ENCODE results near the gene SLC38A8.

The SLC38A8 gene

DNA sequence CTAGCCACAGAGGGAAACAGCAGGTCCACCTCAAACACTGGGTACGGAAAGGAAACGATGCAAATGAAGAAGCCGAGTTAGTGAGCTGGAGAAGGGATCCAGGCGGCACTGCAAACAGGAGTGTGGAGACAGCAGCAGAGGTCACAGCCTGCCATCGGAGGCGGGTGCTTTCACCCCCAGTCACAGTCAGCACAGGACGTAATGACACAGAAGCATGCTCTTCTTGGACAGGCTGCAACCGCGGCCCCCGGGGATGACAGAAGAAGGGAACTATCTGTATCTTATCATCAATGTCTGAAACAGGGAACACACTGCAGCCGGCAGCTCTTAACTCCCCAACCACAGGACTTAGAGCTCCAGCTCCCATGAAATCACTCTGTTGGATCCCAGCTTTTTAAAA, 16.1 kb upstream of the SLC38A8 start:
- no peak for DNase-seq (ENCODE audit: extremely low read depth, insufficient read length)
- Histone ChIP-seq H3K27me3 (replicated peaks; ENCODE audit: control insufficient read depth, insufficient read depth, low read length) (no peaks in the 10 kb centered on the region), H3K36me3 (ENCODE audit: control insufficient read depth, insufficient read depth, low read length) (peaks cover 42% of the 10 kb centered on the region), H3K4me3 (replicated peaks; ENCODE audit: low read depth, low read length) (no peak overlapping the region)
- TF ChIP-seq, protein P1, sequence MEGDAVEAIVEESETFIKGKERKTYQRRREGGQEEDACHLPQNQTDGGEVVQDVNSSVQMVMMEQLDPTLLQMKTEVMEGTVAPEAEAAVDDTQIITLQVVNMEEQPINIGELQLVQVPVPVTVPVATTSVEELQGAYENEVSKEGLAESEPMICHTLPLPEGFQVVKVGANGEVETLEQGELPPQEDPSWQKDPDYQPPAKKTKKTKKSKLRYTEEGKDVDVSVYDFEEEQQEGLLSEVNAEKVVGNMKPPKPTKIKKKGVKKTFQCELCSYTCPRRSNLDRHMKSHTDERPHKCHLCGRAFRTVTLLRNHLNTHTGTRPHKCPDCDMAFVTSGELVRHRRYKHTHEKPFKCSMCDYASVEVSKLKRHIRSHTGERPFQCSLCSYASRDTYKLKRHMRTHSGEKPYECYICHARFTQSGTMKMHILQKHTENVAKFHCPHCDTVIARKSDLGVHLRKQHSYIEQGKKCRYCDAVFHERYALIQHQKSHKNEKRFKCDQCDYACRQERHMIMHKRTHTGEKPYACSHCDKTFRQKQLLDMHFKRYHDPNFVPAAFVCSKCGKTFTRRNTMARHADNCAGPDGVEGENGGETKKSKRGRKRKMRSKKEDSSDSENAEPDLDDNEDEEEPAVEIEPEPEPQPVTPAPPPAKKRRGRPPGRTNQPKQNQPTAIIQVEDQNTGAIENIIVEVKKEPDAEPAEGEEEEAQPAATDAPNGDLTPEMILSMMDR (IDR thresholded peaks at IDR 0.05; ENCODE audit: insufficient read depth, low read length, poor library complexity, severe bottlenecking), result no peak

DNA sequence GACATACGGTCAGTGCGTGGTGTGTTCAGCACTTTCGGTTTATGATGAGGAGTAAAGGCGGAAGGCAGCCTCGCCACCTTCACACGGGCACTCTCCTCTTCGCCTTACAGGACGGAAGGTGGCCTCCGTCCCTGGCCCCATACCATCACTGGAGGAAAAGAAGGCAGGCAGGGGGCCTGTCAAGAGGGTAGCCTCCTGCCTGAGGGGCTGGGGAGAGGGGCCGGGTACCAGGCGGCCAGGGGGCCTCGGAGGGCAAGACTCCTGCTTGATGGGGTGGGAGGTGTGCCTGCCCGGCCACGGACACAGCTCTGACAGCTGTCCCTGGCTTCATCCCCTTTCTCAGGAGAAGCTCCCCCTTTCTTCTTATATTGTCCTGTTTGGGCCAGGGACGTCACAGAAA, 15.6 kb upstream of the SLC38A8 start:
- peaks cover 42% of the 10 kb centered on the region for H3K36me3 ChIP-seq (ENCODE audit: control insufficient read depth, insufficient read depth, low read length)
- TF ChIP-seq, protein P1 (IDR thresholded peaks at IDR 0.05; ENCODE audit: insufficient read depth, low read length, poor library complexity, severe bottlenecking), result no peak
- H3K4me3 ChIP-seq (replicated peaks; ENCODE audit: low read depth, low read length), result no peak overlapping the region
- no peak for DNase-seq (ENCODE audit: extremely low read depth, insufficient read length)
- H3K27me3 ChIP-seq (replicated peaks; ENCODE audit: control insufficient read depth, insufficient read depth, low read length), result no peaks in the 10 kb centered on the region

DNA sequence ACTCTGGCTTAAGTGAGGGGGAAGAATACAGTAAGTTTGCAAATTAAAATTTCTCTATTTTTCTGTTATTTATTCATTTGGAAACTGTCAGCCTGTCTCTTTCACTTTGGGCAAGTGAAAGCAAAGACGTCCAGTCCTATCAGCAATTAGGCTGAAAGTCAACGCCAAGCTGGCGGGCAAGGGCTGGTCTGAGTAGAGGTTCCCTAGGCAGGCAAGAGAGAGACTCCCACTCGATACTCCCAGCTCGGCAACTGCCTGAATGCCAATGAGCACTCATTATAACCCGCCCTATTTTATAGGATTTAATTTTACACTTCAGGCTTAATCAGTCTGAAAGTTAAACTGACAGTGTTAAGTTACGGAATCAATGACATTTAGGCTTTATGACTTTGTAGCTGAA, 14.3 kb upstream of the SLC38A8 start:
- no peak overlapping the region for H3K4me3 ChIP-seq (replicated peaks; ENCODE audit: low read depth, low read length)
- DNase-seq (ENCODE audit: extremely low read depth, insufficient read length), result no peak
- no peaks in the 10 kb centered on the region for H3K27me3 ChIP-seq (replicated peaks; ENCODE audit: control insufficient read depth, insufficient read depth, low read length)
- TF ChIP-seq, protein P1 (IDR thresholded peaks at IDR 0.05; ENCODE audit: insufficient read depth, low read length, poor library complexity, severe bottlenecking), result no peak
- peaks cover 38% of the 10 kb centered on the region for H3K36me3 ChIP-seq (ENCODE audit: control insufficient read depth, insufficient read depth, low read length)

DNA sequence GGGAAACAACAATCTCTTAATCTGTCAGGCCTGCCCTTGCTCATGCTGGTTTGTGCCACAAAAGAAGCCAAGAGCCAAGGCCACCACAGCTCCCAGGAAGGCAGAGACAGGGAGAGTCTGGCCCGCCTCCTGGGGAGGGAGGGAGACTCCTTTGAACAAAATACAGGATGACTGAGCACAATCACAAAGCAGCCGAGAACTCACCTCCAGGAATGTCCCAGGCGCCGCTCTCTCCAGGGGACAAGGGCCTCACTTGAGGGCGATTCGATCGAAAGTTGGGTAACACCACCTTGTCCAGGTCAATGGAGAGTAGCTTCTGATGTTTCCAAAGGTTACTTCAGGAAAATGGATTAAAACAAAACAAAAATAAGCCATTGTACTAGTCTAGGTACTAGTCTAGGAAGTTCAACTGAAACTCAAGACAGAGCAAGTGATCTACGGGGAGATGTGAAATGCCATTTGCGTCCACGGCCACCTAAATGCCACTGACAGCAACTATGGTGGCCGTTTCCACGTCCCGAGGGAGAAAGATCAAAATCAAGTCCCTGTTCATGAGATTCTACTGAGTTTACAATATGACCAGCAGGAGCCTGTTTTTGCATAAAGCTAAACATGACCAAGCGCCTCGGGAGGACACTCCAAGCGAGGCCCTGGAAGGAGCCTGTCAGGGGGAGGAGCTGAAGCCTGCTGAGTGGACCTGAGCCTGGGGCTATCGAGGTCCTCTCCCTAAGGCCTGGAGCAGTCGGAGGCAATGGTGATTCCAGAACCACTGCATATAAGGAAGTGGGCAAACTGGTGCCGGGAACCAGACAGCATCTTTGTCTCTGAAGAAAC, 13.4 kb upstream of the SLC38A8 start:
- H3K36me3 ChIP-seq (ENCODE audit: control insufficient read depth, insufficient read depth, low read length), result peaks cover 32% of the 10 kb centered on the region
- TF ChIP-seq, protein P1 (IDR thresholded peaks at IDR 0.05; ENCODE audit: insufficient read depth, low read length, poor library complexity, severe bottlenecking), result no peak
- no peak for DNase-seq (ENCODE audit: extremely low read depth, insufficient read length)
- no peaks in the 10 kb centered on the region for H3K27me3 ChIP-seq (replicated peaks; ENCODE audit: control insufficient read depth, insufficient read depth, low read length)
- H3K4me3 ChIP-seq (replicated peaks; ENCODE audit: low read depth, low read length), result no peak overlapping the region

DNA sequence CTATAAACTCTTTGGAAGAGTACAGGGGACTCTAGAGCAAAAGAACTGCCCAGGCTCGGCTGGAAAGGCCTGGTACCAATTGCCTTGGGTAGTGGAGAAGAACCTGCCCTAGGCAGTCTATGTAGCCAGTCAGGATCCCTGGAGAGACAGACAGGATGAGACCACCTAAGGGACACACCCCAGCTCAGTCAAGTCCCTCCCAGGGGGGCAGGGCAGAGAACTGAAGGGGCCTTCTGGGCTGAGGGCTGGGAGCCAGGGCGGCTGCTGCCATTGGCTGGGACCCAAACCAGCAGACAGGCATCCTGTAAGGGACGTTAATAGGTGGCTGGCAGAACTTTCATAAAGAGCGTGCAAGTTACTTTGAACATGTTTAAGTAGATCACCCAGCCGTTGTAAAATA, 12.8 kb upstream of the SLC38A8 start:
- Histone ChIP-seq H3K27me3 (replicated peaks; ENCODE audit: control insufficient read depth, insufficient read depth, low read length) (no peaks in the 10 kb centered on the region), H3K4me3 (replicated peaks; ENCODE audit: low read depth, low read length) (no peak overlapping the region), H3K36me3 (ENCODE audit: control insufficient read depth, insufficient read depth, low read length) (peaks cover 30% of the 10 kb centered on the region)
- no peak for DNase-seq (ENCODE audit: extremely low read depth, insufficient read length)
- TF ChIP-seq, protein P1 (IDR thresholded peaks at IDR 0.05; ENCODE audit: insufficient read depth, low read length, poor library complexity, severe bottlenecking), result no peak

All from GM06990 (cell line).